Neuronal stem cell (in vitro differentiated cells): Measurements from ENCODE around the gene PCDHB1.

Experiments used
- DNase-seq: peaks from one replicate; pipeline ENCODE4 v3.0.0-alpha.2; 2013; ENCODE audit warnings: low spot score
- H2AFZ ChIP-seq: one replicate; pipeline ENCODE4 v1.6.1; 2013; ENCODE audit warnings: mild to moderate bottlenecking, low read length, inconsistent platforms
- H2AK5ac ChIP-seq: 2 replicates; pipeline ENCODE4 v1.6.1; 2013; ENCODE audit warnings: low read depth, mild to moderate bottlenecking, inconsistent platforms, low read length, moderate library complexity, mixed read lengths
- H2BK120ac ChIP-seq: 2 replicates; pipeline ENCODE4 v1.6.1; 2013; ENCODE audit warnings: low read depth, mild to moderate bottlenecking, inconsistent platforms, low read length, moderate library complexity, mixed read lengths
- H2BK12ac ChIP-seq: one replicate; pipeline ENCODE4 v1.6.1; 2013; ENCODE audit warnings: low read length, inconsistent platforms
- H2BK15ac ChIP-seq: 2 replicates; pipeline ENCODE4 v1.6.1; 2013; ENCODE audit warnings: mild to moderate bottlenecking, low read length, inconsistent platforms, mixed read lengths
- H2BK5ac ChIP-seq: one replicate; pipeline ENCODE4 v1.6.1; 2013; ENCODE audit warnings: inconsistent platforms, mild to moderate bottlenecking, low read length, moderate library complexity
- H3K14ac ChIP-seq: one replicate; pipeline ENCODE4 v1.6.1; 2013; ENCODE audit warnings: low read length, inconsistent platforms
- H3K18ac ChIP-seq: 2 replicates; pipeline ENCODE4 v1.6.1; 2013; ENCODE audit warnings: low read length, inconsistent platforms
- H3K23ac ChIP-seq: 2 replicates; pipeline ENCODE4 v1.6.1; 2013; ENCODE audit warnings: low read depth, mild to moderate bottlenecking, mixed read lengths, low read length, inconsistent platforms; ENCODE audit not compliant: poor library complexity
- H3K27ac ChIP-seq: replicated peaks from 3 replicates; pipeline ENCODE4 v1.5.1; 2013; ENCODE audit warnings: low read length, inconsistent platforms
- H3K27me3 ChIP-seq, 3 experiments: 2 replicates each; pipeline ENCODE4 v1.6.1; 2013; ENCODE audit warnings: low read length in 3 of 3, mild to moderate bottlenecking in 2 of 3, inconsistent platforms in 1 of 3, low read depth in 1 of 3, mixed read lengths in 1 of 3, moderate library complexity in 1 of 3; ENCODE audit not compliant: control insufficient read depth in 3 of 3, insufficient read depth in 3 of 3
- H3K36me3 ChIP-seq, 2 donors: replicated peaks in 1 of 2; 2 replicates each; pipeline ENCODE4 v1.6.1; 2013; ENCODE audit warnings: low read length in 2 of 2; ENCODE audit not compliant: control insufficient read depth in 2 of 2, insufficient read depth in 2 of 2
- H3K4ac ChIP-seq: 2 replicates; pipeline ENCODE4 v1.6.1; 2013; ENCODE audit warnings: inconsistent platforms, mild to moderate bottlenecking, low read length, moderate library complexity
- H3K4me1 ChIP-seq, 2 donors: 1 replicate in 1 of 2; 2 replicates in 1 of 2; pipeline ENCODE4 v1.6.1; 2013; ENCODE audit warnings: low read length in 2 of 2, low read depth in 1 of 2; ENCODE audit not compliant: control insufficient read depth in 2 of 2, insufficient read depth in 1 of 2
- H3K4me2 ChIP-seq: one replicate; pipeline ENCODE4 v1.6.1; 2013; ENCODE audit warnings: mild to moderate bottlenecking, low read length, inconsistent platforms; ENCODE audit not compliant: insufficient read depth, poor library complexity, severe bottlenecking
- H3K4me3 ChIP-seq, 2 donors: 2 replicates each; pipeline ENCODE4 v1.5.1; 2013; ENCODE audit warnings: low read length in 2 of 2, mild to moderate bottlenecking in 2 of 2, inconsistent platforms in 1 of 2, moderate library complexity in 1 of 2
- H3K79me1 ChIP-seq: one replicate; pipeline ENCODE4 v1.6.1; 2013; ENCODE audit warnings: low read depth, mild to moderate bottlenecking, inconsistent platforms, low read length, moderate library complexity
- H3K9ac ChIP-seq: one replicate; pipeline ENCODE4 v1.6.1; 2013; ENCODE audit warnings: mild to moderate bottlenecking, low read depth, low read length, inconsistent platforms; ENCODE audit not compliant: poor library complexity
- H3K9me3 ChIP-seq, 2 donors: replicated peaks in 1 of 2; 2 replicates each; pipeline versions ENCODE3 to v1.6.1; 2013; ENCODE audit warnings: low read length in 2 of 2, mild to moderate bottlenecking in 2 of 2, inconsistent platforms in 1 of 2, low read depth in 1 of 2, mixed read lengths in 1 of 2, moderate library complexity in 1 of 2; ENCODE audit not compliant: control insufficient read depth in 2 of 2, insufficient read depth in 1 of 2
- H4K8ac ChIP-seq: one replicate; pipeline ENCODE4 v1.6.1; 2013; ENCODE audit warnings: low read depth, mild to moderate bottlenecking, inconsistent platforms, low read length, moderate library complexity
- H4K91ac ChIP-seq: one replicate; pipeline ENCODE4 v1.6.1; 2013; ENCODE audit warnings: low read length, low read depth, mild to moderate bottlenecking, inconsistent platforms; ENCODE audit not compliant: poor library complexity
- WGBS, 2 donors: extraction: QIAGEN DNeasy Blood & Tissue Kit; methylation state at CpG; one replicate each; pipeline ENCODE4 v1.1.7; 2013; ENCODE audit warnings: missing lambda C conversion rate in 2 of 2, mixed read lengths in 1 of 2; ENCODE audit not compliant: insufficient read length in 2 of 2, insufficient replicate concordance in 1 of 2; ENCODE audit errors: extremely low coverage in 2 of 2; 5-methylcytosine and 5-hydroxymethylcytosine counted together

The PCDHB1 gene

DNA sequence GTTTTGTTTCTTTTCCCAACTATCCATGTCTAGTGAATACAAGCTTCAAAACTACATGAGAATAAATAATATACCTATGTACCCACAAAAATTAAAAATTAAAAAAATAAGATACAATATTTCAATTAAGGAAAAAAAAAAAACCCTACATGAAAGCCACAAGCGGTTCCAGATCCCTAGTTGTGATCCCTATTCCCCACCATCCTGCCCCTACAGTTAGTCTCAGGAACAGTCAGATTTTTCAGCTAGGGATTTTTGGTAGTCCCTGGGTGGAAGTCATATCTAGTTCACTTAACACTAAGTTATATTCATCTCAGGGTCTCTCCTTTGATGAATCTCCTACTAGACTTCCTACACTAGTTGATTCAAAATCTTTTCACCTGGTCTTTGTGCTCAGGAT, 18.5 kb upstream of the PCDHB1 start:
- no peak overlapping the region for H2BK5ac ChIP-seq
- no peak overlapping the region for H3K18ac ChIP-seq
- no peaks in the 10 kb centered on the region for H3K4me1 ChIP-seq
- H3K9me3 ChIP-seq: no peaks in the 10 kb centered on the region
- H4K8ac ChIP-seq: no peak overlapping the region
- no peaks in the 10 kb centered on the region for H3K36me3 ChIP-seq
- H2BK120ac ChIP-seq: no peak overlapping the region
- no peak overlapping the region for H2BK12ac ChIP-seq
- no peak overlapping the region for H3K23ac ChIP-seq
- H2AFZ ChIP-seq: no peak overlapping the region
- no peak overlapping the region for H3K4me2 ChIP-seq
- no peak overlapping the region for H2AK5ac ChIP-seq
- H4K91ac ChIP-seq: no peak overlapping the region
- H3K14ac ChIP-seq: no peak overlapping the region
- H3K79me1 ChIP-seq: no peaks in the 10 kb centered on the region
- no peak overlapping the region for H3K4me3 ChIP-seq
- peaks cover 0 to under 1% (median 0%) of the 10 kb centered on the region in 3 experiments for H3K27me3 ChIP-seq
- no peak overlapping the region for H3K9ac ChIP-seq
- H2BK15ac ChIP-seq: no peak overlapping the region
- WGBS, 2 donors: no CpG with 5 or more reads among the region's 1 CpG
- no peak for DNase-seq
- no peak overlapping the region for H3K27ac ChIP-seq
- no peak overlapping the region for H3K4ac ChIP-seq

DNA sequence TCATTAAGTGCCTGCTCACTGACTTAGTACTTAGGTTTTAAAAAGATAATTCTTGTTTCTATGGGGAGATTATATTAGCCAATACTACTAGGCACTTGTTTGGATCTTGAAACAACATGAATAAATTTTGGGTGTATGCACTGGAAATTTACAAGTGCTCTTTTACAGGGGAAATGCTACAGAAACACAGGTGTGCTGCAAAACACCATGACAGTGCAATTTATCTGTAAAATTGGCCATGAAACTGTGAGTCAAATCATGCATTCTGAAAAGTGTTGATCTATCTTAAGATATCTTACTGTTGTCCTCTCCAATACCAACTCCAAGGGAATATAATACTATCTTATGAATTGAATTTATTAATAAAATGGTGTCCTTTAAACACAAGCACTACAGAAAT, 12.1 kb upstream of the PCDHB1 start:
- no peak overlapping the region for H4K91ac ChIP-seq
- H3K79me1 ChIP-seq: no peaks in the 10 kb centered on the region
- DNase-seq: no peak
- no peak overlapping the region for H2BK120ac ChIP-seq
- no peak overlapping the region for H3K14ac ChIP-seq
- H3K9ac ChIP-seq: no peak overlapping the region
- no peak overlapping the region for H2BK15ac ChIP-seq
- no peak overlapping the region for H3K4me3 ChIP-seq
- no peak overlapping the region for H2BK5ac ChIP-seq
- no peak overlapping the region for H3K18ac ChIP-seq
- H2AK5ac ChIP-seq: no peak overlapping the region
- peaks cover 4 to 5% of the 10 kb centered on the region in 2 donors for H3K4me1 ChIP-seq
- no peak overlapping the region for H4K8ac ChIP-seq
- no peaks in the 10 kb centered on the region for H3K9me3 ChIP-seq
- no peak overlapping the region for H3K23ac ChIP-seq
- H3K27ac ChIP-seq: no peak overlapping the region
- H3K27me3 ChIP-seq: no peaks in the 10 kb centered on the region
- H3K4me2 ChIP-seq: no peak overlapping the region
- no peaks in the 10 kb centered on the region for H3K36me3 ChIP-seq
- no peak overlapping the region for H2BK12ac ChIP-seq
- H2AFZ ChIP-seq: no peak overlapping the region
- H3K4ac ChIP-seq: no peak overlapping the region

DNA sequence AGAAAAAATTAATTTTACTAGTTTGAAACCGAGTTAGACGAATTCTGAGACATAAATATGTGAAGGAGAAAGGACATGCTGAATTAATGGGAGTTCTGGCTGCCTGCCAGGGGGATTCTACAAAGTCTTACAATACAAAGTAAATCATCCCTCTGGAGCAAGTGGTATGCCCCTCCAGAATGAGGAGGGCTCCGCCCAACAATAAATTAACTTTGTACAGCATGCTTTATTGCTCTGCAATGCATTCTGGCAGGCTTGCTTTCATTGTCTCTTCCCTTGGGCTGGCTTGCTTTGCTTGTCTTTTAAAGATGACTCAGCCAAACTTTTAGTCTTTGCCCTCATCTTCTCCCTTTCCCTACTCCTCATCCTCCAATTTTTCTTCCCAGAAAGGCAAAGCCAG, 11.7 kb upstream of the PCDHB1 start:
- H3K4me3 ChIP-seq: peak overlapping the region in 1 of 2 donors; percentile 67
- H2BK120ac ChIP-seq: no peak overlapping the region
- no peak overlapping the region for H3K27ac ChIP-seq

DNA sequence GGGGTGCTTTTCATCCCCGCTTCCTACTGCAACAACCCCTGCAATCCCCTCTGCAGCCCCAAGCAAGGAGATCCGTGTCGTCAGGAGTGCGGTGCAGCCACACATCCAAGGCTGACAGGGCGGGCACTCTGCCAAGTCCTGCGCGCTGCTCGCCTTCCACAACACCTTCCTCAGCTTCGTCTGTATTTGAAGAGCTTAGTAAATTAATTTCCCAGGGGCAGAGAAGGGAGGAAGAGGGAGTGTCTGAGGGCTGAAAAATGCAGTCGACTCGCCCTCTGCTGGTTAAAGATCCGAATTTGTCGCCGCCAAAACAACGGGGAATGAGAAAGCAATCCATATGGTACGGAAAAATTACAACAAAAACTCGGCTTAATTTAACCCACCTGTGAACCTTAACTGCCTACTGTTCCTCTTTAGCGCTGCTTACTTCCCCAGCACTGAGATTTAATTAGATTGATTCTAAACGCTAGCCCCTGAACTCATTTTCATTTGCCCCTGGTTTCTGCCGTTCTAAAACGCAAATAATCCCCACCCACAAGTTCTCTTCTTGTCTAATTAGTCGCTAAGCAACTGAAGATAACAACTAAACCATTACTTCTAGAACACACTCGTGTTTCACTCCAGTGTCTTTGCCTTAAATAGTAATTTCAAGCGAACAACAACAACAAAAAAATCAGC, 10.9 kb upstream of the PCDHB1 start:
- H4K8ac ChIP-seq: no peak overlapping the region
- H3K27me3 ChIP-seq: no peaks in the 10 kb centered on the region
- no peak overlapping the region for H3K14ac ChIP-seq
- H3K4me3 ChIP-seq: peak overlapping the region; percentile 67 to 71
- H3K79me1 ChIP-seq: no peaks in the 10 kb centered on the region
- no peak overlapping the region for H2BK15ac ChIP-seq
- no peak overlapping the region for H4K91ac ChIP-seq
- H3K18ac ChIP-seq: no peak overlapping the region
- H3K36me3 ChIP-seq: no peaks in the 10 kb centered on the region
- DNase-seq: peak; percentile 74
- H2BK120ac ChIP-seq: no peak overlapping the region
- peak overlapping the region; percentile 75 for H3K4me2 ChIP-seq
- H2AK5ac ChIP-seq: no peak overlapping the region
- H2BK5ac ChIP-seq: no peak overlapping the region
- no peak overlapping the region for H2BK12ac ChIP-seq
- peaks cover 4 to 5% of the 10 kb centered on the region in 2 donors for H3K4me1 ChIP-seq
- no peaks in the 10 kb centered on the region for H3K9me3 ChIP-seq
- H3K27ac ChIP-seq: peak overlapping the region; percentile 24
- H3K23ac ChIP-seq: no peak overlapping the region
- WGBS, 2 donors: no CpG with 5 or more reads among the region's 24 CpGs
- H3K4ac ChIP-seq: no peak overlapping the region
- H3K9ac ChIP-seq: peak overlapping the region; percentile 93
- peak overlapping the region; percentile 76 for H2AFZ ChIP-seq

More for the DNA sequence above, 11.7 kb upstream of the PCDHB1 start:
- no peak overlapping the region for H4K91ac ChIP-seq
- no peaks in the 10 kb centered on the region for H3K36me3 ChIP-seq
- no peak overlapping the region for H3K9ac ChIP-seq
- no peaks in the 10 kb centered on the region for H3K79me1 ChIP-seq
- peak overlapping the region; percentile 76 for H2AFZ ChIP-seq
- no peaks in the 10 kb centered on the region for H3K27me3 ChIP-seq
- no peak overlapping the region for H3K23ac ChIP-seq
- H3K4me1 ChIP-seq: peaks cover 4 to 5% of the 10 kb centered on the region in 2 donors
- H3K4me2 ChIP-seq: peak overlapping the region; percentile 75
- H3K4ac ChIP-seq: no peak overlapping the region
- WGBS, 2 donors: no CpG with 5 or more reads among the region's 3 CpGs
- no peak for DNase-seq
- H3K18ac ChIP-seq: no peak overlapping the region
- no peak overlapping the region for H2AK5ac ChIP-seq
- no peak overlapping the region for H2BK5ac ChIP-seq
- H4K8ac ChIP-seq: no peak overlapping the region
- H2BK12ac ChIP-seq: no peak overlapping the region
- H2BK15ac ChIP-seq: no peak overlapping the region
- H3K14ac ChIP-seq: no peak overlapping the region
- no peaks in the 10 kb centered on the region for H3K9me3 ChIP-seq
